ENCODE measurements around the gene RTN3. TPM values are rescaled to one million over a fixed set of nuclear protein-coding genes. Genes with fewer than 3 reads are reported as not detected.
"Not testable (repeated sequence)": the region's sequence is repeated elsewhere in the genome, so short reads cannot be mapped to it uniquely, and the experiment has no call there.

RTN3 gene
- total RNA-seq, 1 donor from 2014 or later = 88.5 TPM

- TF ChIP-seq CTCF (IDR thresholded peaks at IDR 0.05) = no peak
- Mint-ChIP-seq H3K27ac (ENCODE audit: unreplicated experiment) (peak overlapping the region; percentile 96), H3K9me3 (ENCODE audit: low read depth) (no peaks in the 10 kb centered on the region), H3K4me1 (ENCODE audit: low read depth) (peaks cover 45% of the 10 kb centered on the region), H3K27me3 (ENCODE audit: low read depth) (no peaks in the 10 kb centered on the region), H3K36me3 (ENCODE audit: low read depth) (no peaks in the 10 kb centered on the region), H3K4me3 (ENCODE audit: unreplicated experiment) (peak overlapping the region; percentile 90)
- no peak for DNase-seq (ENCODE audit: low spot score)
These were observed 2.1 kb downstream of the RTN3 start for GRCh38 chr11:63683133-63683991.

- H3K27me3 Mint-ChIP-seq (ENCODE audit: low read depth); DNase-seq (ENCODE audit: low spot score); H3K4me3 Mint-ChIP-seq (ENCODE audit: unreplicated experiment); H3K9me3 Mint-ChIP-seq (ENCODE audit: low read depth); H3K36me3 Mint-ChIP-seq (ENCODE audit: low read depth): not testable (repeated sequence)
- peak overlapping the region; percentile 33 for H3K27ac Mint-ChIP-seq (ENCODE audit: unreplicated experiment)
- H3K4me1 Mint-ChIP-seq (ENCODE audit: low read depth) = peaks cover 61% of the 10 kb centered on the region
These were observed 3.9 kb downstream of the RTN3 start for GRCh38 chr11:63685158-63685721.

GRCh38 chr11:63686926-63687325, 5.6 kb downstream of the RTN3 start:
- no peaks in the 10 kb centered on the region for H3K9me3 Mint-ChIP-seq (ENCODE audit: low read depth)
- H3K36me3 Mint-ChIP-seq (ENCODE audit: low read depth) = peaks cover 2% of the 10 kb centered on the region
- H3K4me1 Mint-ChIP-seq (ENCODE audit: low read depth) = peaks cover 62% of the 10 kb centered on the region
- H3K27me3 Mint-ChIP-seq (ENCODE audit: low read depth) = no peaks in the 10 kb centered on the region
- peak overlapping the region; percentile 65 for H3K27ac Mint-ChIP-seq (ENCODE audit: unreplicated experiment)
- no peak for DNase-seq (ENCODE audit: low spot score)
- no peak for TF ChIP-seq CTCF (IDR thresholded peaks at IDR 0.05)
- H3K4me3 Mint-ChIP-seq (ENCODE audit: unreplicated experiment) = no peak overlapping the region

GRCh38 chr11:63687845-63688244, 6.5 kb downstream of the RTN3 start:
- Mint-ChIP-seq H3K4me3 (ENCODE audit: unreplicated experiment) (no peak overlapping the region), H3K27ac (ENCODE audit: unreplicated experiment) (no peak overlapping the region), H3K4me1 (ENCODE audit: low read depth) (peaks cover 53% of the 10 kb centered on the region), H3K9me3 (ENCODE audit: low read depth) (no peaks in the 10 kb centered on the region), H3K27me3 (ENCODE audit: low read depth) (no peaks in the 10 kb centered on the region), H3K36me3 (ENCODE audit: low read depth) (peaks cover 2% of the 10 kb centered on the region)
- TF ChIP-seq CTCF (IDR thresholded peaks at IDR 0.05) = no peak
- DNase-seq (ENCODE audit: low spot score) = no peak

GRCh38 chr11:63694596-63694995, 13.3 kb downstream of the RTN3 start:
- Mint-ChIP-seq H3K36me3 (ENCODE audit: low read depth) (peaks cover 2% of the 10 kb centered on the region), H3K27me3 (ENCODE audit: low read depth) (no peaks in the 10 kb centered on the region), H3K9me3 (ENCODE audit: low read depth) (no peaks in the 10 kb centered on the region), H3K27ac (ENCODE audit: unreplicated experiment) (no peak overlapping the region), H3K4me3 (ENCODE audit: unreplicated experiment) (no peak overlapping the region), H3K4me1 (ENCODE audit: low read depth) (peaks cover 19% of the 10 kb centered on the region)
- no peak for TF ChIP-seq CTCF (IDR thresholded peaks at IDR 0.05)
- no peak for DNase-seq (ENCODE audit: low spot score)
